SIG-M5 (cell line): ENCODE measurements around the gene COL23A1.
"Not testable (repeated sequence)": the region's sequence is repeated elsewhere in the genome, so short reads cannot be mapped to it uniquely, and the experiment has no call there.

Source experiments
- DNase-seq: peaks from one replicate; lab custom pipeline; 2025; lab: John Stamatoyannopoulos, UW

COL23A1 gene

DNA sequence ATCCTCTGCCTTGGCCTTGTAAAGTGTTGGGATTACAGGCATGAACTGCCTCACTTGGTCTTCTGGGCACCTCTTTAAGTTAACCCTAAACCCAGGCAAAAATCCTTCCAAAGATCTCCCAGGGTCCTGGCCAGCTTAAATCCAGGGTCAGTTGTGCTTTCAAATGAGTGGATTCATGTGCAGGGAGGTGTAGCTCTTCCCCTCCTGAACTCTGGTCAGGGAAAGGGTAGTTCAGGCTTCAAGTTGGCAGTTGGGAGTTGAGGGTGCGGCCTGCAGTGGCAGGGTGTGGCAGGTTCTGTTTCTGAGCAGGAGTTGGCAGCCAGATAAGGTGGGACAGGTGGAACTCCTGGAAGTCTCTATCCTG, 382.3 kb downstream of the COL23A1 start:
- no peak for DNase-seq

DNA sequence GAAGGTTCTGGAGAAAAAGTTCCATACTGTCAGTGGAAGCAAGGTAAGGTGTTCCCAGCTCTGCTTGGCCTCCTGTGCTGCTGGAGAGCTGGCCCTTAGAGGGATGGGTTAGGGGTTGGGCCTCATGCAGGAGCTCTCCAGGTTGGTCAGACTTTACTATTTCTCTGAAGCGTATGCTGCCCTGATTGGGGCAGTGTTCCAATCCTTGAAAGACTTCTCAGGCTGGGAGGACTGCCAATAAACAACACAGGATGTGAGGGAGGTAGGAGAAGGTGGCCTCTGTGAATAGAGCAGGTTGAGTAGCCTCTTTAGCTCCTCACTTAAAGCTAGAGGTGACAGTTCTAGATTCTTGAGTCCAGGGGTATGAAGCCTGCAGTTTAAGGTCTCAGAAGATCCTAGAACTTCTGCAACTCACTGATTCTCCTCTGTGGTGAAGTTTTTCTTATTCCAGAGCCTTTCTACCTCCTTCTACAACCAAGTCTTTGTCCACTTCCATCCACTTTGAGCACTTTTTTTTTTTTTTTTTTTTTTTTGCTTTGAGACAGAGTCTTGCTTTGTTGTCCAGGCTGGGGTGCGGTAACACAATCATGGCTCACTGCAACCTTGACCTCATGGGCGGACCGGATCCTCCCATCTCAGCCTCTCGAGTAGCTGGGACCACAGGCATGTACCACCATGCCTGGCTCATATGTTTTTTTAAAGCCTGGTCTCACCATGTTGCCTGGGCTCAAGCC, 382.8 kb downstream of the COL23A1 start:
- no peak for DNase-seq

DNA sequence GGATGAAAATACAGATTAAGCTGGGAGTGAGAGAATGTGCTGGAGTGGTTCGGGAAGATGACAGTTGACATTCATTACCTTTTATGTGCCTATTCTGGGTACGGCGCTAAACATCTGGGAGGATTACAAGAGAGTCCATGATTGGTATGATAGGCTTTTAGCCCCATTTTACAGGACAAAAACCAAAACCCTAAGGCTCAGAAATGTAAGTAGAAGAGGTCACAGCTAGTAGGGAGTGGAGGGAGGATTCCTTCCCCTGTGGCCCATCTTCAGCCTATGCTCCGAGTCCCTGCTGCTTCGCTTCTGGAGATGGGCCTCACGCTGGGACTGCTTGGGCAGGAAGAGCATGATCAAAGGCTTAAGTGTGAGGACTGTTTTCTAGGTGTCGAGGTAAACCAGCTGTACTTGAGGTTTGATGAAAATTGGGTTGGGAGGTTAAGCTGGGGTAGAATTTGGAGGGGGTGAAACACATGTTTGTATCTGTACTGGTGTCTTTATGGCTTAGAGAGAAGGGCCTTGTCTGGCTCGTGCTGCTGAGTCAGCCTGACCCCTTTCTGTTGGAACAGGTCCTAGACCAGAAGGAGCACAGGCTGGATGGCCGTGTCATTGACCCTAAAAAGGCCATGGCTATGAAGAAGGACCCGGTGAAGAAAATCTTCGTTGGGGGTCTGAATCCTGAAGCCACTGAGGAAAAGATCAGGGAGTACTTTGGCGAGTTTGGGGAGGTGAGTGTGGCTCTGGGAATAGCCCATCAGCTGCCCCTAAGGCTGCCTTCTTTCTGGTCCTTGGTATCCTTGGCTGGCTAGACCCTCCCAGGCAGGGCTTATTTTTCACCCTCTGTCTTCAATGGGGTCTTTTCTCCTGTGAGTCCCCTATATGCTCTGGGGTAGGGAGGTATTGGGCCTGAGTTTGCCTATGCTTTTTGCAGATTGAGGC, 383.8 kb downstream of the COL23A1 start:
- DNase-seq: no peak

DNA sequence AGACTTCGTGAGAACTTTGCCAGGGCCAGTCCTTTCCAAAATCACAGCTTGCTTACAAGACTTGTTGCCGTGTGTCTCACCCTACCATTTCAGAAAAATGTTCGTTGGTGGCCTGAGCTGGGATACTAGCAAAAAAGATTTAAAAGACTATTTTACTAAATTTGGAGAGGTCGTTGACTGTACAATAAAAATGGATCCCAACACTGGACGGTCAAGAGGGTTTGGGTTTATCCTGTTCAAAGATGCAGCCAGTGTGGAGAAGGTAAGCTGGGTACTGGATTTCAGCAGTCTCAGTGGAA, 384.5 kb downstream of the COL23A1 start:
- no peak for DNase-seq

DNA sequence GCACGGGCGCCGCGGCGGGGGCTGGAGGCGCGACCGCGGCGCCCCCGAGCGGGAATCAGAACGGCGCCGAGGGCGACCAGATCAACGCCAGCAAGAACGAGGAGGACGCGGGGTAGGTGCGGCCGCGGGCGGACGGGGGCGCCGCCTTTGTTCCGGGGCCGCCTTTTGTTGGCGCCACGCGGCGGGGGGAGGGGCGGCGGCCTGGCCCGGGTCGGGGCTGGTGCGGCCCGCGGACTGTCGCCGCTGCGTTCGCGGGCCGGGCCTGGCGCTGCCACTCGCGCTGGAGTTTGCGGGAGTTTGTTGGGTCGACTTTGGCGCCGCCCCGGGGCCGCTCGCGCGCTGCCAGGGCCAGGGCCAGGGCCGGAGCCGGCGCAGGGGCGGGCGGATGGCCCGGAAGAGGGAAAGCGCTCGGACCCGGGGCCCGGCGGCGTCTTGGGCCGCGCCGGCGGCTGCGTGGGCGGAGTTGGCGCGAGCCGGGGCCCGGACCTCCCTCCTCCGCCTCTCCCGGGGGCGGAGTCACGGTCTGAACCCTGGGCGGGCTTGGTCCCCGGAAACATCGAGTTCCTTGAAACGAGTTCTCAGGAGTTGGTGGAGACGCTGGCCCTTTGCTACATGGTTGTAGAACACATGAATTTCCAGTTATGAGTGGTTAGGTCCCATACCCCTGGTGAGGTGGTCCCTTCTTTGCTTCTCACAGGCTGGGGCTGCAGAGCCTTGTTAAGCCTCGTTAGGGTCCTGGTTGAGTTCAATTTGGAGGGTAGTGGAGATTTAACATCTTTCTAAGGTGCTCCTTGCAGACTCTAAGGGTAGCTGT, 385.1 kb downstream of the COL23A1 start:
- DNase-seq: no peak

DNA sequence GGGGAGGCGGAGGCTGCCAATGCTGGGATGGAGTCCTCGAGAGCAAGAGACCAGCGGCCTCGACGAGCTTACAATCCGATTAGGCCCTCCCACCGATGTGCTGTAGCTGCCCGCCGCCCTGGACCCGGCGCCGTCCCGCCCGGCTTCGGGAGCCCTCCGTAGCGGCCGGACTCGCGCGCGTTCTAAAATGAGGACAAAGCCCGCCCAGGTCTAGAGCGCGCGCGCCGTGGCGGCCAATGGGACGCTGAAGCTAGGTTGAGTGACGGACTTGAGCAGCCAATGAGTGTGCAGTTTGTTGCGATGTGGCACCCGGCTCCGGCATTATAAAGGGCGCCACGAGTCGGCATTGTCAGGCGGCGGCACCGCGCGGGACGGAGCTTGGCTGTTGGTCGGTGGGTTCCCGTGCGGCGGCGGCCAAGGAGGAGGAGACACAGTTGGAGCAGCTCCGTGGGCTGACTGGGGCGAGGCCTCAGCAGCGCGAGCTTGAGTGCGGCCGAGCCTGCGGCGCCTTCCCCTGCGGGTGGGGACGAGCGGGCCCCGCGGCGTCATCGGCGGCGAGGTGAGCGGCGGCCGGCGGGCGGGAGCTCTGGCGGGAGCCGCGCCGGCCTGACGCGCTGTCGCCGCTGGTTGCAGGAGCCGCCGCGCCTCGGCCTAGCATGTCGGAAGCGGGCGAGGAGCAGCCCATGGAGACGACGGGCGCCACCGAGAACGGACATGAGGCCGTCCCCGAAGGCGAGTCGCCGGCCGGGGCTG, 385.8 kb downstream of the COL23A1 start, which contains the start of gene HNRNPAB:
HNRNPAB (plus strand) TSS at position 352 of the 753 bp plus-strand sequence; CDS start at position 657, 305 bp downstream.
- DNase-seq: peak; percentile 60

GRCh38 chr5:178203670-178204181, 386.5 kb downstream of the COL23A1 start:
- no peak for DNase-seq

DNA sequence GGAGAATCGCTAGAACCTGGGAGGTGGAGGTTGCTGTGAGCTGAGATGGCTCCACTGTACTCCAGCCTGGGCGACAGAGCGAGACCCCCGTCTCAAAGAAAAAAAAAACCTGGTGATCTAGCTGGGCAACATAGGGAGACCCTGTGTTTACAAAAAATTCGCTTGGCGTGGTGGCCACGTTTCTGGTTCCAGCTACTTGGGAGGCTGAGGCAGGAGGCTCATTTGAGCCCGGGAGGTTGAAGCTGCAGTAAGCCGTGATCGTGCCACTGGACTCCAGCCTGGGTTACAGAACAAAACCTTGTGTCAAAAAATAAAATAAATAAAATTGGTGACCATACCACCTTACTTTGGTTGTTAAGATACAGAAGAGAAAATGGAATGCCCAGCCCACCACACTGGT, 387.7 kb downstream of the COL23A1 start:
- no peak for DNase-seq

DNA sequence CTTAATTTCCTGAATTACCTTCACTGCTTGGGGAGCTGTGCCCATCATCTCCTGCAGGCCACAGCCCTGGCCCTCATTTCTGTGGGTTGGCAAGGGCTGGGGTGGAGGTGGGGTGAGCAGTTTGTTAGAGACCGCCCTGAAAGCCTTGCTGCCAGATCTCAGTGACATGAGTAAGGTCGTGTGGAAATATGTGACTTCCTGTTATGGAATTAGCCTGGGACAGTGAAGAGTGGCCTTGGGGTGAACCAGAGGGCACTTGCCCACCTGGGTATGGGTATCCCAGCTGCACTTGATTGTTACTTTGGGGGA, 388.3 kb downstream of the COL23A1 start:
- DNase-seq: no peak

DNA sequence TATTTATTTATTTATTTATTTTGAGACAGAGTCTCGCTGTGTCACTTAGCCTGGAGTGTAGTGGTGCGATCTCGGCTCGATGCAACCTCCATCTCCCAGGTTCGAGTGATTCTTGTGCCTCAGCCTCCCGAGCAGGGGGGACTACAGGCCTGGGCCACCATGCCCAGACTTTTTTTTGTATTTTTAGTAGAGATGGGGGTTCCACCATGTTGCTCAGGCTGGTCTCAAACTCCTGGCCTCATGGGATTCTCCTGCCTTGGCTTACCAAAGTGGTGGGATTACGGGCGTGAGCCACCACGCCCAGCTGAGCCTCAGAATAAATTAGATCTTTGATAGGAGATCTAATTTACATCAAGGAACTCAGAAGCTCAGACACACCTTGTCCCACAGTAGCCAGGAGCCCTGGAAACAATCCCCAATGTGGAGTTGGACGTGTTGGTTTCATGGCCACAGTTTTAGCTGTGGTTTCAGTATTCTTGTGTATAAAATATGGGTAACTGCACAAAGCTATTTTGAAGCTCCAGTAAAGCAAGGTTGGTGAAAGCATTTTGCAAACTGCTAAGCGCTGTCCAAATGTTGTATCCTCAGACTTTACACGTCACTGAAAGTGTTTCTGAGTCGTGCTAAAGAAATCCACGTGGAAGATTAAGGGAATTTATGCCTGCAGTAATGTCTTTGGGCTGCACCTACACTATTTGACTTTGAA, 388.8 kb downstream of the COL23A1 start:
- no peak for DNase-seq

DNA sequence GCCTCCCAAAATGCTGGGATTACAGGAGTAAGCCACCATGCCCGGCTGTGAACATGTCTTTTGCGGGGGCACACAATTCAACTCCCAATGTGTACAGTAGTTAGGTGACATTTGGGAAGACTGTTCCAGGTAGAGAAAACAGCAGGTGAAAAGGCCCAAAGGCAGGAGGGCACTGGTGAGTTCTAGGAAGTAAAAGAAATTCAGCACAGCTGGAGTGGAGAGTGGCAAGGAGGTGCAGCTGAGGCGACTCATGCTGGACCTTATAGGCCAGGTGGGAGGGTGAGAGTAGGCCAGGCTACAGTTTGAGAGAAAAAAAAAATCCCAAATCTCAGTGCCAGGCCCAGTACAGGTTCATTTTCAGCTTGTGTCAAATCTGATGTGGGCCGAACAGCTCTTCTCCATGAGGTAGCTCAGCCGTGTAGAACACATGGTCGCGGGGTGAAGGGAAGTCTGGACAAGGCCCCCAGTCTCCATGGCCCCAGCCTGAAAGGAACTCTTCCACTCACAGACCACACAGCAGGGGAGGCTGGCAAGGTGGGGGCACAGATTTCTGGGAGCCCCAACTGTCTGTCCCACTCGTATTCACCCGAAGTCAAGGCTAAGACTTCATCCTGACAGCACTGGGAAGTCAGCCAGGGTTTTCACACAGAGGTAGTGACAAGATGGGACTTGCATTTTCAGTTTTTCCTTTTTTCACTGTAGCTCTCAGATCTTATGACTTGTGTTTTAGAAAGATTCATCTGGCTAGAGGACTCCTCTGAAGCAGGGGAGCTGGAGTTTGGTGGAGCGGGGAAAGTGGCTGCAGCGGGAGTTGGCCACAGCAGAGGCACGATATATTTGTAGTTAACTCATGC, 390.4 kb downstream of the COL23A1 start:
- DNase-seq: no peak

DNA sequence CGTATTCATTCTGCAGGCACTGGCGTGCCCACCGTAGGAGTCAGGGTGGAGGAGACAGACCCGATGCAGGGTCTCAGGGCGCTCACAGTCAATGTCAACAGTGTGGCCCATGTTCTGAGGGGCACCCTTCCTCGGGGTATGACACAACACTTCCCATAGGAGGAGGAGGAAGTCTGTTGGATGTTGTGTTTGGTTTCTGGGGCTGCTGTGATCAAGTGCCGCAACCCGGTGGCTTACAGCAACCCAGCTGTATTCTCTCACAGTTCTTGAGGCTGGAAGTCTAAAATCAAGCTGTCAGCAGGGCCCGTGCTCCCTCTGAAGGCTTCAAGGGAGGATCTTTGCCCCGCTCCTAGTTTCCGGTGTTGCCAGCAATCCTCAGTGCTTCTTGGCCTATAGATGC, 391.5 kb downstream of the COL23A1 start:
- DNase-seq: no peak

GRCh38 chr5:178198151-178198550, 392.0 kb downstream of the COL23A1 start:
- not testable (repeated sequence) for DNase-seq

- no peak for DNase-seq
Observed at GRCh38 chr5:178196986-178197385, 393.2 kb downstream of the COL23A1 start.

- DNase-seq: no peak
Observed at GRCh38 chr5:178196281-178196812, 393.8 kb downstream of the COL23A1 start.

DNA sequence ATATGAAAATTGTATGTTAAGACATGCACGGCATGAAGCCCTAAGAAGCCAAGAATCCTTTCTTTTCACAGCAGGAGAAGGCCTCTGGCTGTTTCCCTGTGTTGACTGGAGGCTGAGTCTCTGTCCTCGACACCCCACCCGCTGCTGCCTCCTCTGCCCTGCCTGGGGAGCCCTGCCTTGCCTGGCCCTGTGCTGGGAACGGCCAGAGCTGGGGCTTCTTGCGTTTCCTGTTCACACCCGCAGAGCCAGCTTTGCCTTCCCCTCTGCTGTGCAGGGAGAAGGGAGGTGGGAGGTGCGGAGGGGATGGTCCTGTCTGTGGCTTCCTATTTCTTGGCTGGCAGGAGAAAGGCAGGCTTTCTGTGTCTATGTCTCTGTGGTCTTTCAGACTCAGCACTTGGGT, 396.2 kb downstream of the COL23A1 start:
- DNase-seq: no peak

- DNase-seq: no peak
Observed at GRCh38 chr5:178193251-178193809, 396.9 kb downstream of the COL23A1 start.

DNA sequence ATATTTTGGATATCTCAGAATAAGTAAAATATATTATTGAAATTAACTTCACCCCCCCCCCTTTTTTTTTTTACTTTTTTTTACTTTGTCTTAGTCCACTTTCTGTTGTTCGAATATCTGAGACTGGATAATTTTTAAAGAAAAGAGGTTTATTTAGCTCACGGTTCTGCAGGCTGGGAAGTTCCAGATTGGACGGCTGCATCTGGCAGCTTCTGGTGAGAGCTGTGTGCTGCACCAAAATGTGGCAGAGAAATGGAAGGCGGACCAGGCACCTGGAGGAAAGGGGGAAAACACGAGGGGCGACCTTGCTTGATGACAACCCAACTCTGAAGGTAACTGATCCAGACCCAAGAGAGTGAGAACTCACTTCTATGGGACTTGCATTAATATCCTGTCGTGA, 397.4 kb downstream of the COL23A1 start:
- no peak for DNase-seq

DNA sequence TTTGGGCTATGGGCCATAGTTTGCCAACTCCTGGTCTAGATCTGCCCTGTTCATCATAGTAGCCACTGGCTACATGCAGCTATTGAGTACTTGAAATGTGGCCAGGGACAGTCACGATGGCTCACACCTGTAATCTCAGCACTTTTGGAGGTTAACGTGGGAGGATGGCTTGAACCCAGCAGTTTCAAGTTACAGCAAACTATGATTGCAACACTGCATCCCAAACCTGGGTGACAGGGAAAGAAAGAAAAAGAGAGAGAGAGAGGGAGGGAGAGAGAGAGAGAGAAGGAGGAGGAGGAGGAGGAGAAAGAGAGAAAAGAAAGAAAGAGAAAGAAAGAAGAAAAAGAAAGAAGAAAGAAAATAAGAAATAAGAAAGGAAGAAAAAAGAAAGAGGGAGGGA, 397.9 kb downstream of the COL23A1 start:
- DNase-seq: no peak

- no peak for DNase-seq
Observed at GRCh38 chr5:178191661-178192060, 398.5 kb downstream of the COL23A1 start.
